Mucosa of gallbladder (tissue), 1 donor: ENCODE data around the gene NEBL. TPM values are rescaled to one million over a fixed set of nuclear protein-coding genes. Genes with fewer than 3 reads are reported as not detected.

Experiments
- DNase-seq: peaks from one replicate; pipeline ENCODE4 v3.0.0-alpha.2; 2020; ENCODE audit warnings: low spot score
- total RNA-seq: library from RNA; stranded (reverse); gene quantifications from one replicate; pipeline ENCODE4 v1.2.1, GENCODE V29; 2021
- donor health status: DM: no; HTN: no; CAD: no.

Gene NEBL
- total RNA-seq, 1 donor from 2014 or later, result 15.0 TPM

DNA sequence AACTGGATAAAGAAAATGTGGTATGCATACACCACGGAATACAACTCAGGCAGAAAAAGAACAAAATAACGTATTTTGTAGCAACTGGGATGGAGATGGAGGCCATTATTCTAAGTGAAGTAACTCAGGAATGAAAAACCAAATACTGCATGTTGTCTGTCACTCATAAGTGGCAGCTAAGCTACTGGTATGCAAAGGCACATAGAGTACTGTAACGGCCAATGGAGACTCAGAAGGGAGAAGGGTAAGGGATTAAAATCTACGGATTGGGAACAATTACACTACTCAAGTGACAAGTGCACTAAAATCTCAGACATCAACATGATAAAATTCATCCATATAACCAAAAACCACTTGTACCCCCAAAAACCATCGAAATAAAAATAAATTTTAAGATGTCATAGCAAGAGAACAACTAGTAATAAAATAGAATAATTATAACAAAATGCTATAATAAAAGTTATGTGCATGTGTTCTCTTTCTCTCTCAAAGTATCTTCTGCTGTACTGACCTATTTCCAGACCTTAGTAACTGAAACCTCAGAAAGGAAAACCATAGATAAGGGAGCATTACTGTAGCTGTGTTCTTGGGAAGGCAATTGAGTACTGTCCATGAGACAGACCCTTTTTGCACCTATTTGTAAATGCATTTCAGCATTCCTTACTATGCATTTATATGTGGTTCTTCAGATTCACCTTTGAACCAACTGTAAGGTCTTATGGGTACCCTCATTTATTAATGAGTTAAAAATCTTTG is 6.7 kb upstream of the NEBL start:
- no peak for DNase-seq

DNA sequence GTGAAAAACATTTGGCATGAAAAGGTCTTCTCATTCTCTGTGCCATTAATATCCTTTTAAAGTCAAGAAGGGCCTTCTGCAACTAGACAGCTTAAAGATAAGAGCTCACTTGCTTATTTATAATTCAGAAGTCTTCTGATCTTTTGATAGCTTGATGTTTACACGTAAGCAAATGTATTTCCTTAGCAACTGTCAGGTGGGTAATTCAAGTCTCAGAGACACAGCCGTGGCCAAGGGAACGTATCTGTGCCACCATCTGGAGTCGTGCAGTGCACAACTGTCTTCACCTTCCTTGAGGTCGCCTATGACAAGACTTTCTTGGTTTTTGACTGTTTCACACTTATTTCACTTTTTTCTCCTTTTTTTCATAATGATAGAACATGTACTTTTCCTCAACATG is 4.0 kb upstream of the NEBL start:
- DNase-seq, result no peak

DNA sequence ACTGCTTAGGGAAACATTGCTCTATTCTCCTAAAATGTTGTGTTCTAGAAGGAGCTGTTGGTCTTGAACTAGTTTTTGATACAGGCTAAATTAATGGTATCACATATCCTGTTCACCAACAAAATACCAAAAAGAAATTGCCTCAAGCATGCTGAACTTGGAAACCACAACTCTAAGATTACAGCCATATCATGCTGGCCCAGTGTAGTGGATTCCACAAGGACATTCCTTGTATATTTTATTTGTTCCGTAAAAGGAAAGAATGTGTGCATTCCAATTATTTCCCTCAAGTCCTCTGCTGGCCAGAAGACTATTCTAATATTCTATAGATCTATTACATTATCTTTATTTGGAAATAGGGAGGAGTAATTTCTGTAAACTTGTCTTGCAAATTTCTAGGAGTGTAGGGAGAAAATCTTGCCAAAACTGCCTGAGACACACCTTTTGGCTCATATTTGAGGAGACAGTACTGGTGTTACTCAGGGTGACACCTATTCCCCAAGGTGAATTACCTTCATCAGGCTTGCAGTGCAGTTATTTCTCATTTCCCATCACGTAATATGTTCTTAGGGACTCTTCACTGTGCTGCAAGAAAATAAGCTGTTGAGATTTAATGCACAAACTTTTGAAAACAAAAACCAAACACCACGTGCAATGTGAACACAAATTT is 1.9 kb upstream of the NEBL start:
- no peak for DNase-seq

DNA sequence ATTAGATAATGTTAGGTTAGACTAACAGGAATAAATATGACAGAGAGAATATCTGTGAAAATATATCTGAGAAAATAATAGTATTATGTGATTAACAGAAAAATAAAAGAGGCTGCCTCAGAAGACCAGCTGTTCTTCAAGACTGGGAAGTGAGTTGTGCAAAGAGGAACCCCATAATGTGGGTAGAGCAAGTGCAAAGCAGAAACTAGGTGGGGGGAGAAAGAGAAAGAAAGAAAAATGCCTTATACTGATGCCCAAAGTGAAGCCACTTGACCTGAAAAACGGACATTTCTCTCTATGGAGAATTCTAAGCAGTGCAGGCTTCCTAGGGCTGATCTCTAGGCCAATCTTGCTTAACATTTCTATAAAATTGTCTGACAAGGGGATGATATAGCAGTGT is 3.8 kb downstream of the NEBL start:
- no peak for DNase-seq

DNA sequence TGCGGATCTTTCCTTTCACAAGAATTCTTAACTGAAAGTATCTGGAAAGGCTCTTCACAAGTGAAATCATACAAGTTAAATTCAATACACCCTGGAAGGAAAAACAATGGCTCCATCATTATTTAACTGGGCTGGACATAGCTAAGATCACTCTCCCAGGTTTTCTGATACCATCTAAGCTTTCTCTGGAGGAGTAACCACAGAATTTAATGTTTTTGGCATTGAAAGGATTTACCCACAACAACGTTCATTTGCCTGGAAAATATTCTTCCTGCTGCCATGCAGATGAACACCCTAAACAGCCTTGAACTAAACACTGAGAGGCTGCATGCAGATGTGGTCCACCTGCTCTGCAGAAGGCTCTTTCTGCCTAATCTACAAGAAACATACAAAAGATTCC is 4.3 kb downstream of the NEBL start:
- DNase-seq, result no peak

DNA sequence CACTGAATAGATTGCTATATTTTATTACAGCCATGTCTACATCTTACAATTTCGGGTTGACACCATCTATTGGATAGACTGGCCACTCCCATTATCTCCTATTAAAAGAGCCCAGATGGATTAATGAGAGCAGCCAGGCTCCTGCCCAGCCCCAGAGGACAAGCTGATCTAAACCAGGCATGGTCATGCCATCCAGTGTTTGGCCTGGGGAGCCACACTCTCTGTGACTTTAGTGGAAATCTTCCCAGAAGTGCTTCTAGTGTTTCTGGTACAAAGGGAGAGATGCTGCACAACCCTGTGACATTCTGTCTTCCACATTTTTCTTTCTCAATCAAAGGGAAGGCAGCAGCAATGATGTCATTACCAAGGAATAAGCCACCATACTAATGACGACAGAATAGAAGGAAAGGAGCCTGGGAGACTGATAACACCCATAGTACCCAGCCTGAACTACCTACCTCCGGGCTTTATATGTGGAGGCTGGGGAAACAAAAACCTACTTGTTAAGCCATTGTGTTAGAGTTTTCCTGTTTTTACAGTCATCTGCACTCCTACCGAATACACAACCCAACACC is 5.0 kb downstream of the NEBL start:
- DNase-seq, result no peak

DNA sequence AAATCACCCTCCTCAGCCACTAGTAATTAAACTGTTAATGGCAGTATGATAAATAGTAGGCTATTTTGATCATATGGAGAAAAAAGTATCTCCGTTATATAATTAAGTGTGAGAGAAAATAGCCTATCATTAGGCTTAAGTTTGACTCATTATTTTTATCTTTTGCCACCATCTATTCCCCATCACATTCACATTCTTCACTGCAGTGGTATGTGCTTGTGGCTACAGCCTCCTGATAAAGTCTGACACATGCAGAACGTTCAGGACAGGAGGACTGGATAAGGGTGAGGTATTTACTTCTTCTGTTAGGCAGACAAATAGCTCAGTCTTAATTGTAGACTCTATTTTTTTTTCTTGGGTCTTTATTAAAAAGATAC is 5.8 kb downstream of the NEBL start:
- DNase-seq, result no peak

DNA sequence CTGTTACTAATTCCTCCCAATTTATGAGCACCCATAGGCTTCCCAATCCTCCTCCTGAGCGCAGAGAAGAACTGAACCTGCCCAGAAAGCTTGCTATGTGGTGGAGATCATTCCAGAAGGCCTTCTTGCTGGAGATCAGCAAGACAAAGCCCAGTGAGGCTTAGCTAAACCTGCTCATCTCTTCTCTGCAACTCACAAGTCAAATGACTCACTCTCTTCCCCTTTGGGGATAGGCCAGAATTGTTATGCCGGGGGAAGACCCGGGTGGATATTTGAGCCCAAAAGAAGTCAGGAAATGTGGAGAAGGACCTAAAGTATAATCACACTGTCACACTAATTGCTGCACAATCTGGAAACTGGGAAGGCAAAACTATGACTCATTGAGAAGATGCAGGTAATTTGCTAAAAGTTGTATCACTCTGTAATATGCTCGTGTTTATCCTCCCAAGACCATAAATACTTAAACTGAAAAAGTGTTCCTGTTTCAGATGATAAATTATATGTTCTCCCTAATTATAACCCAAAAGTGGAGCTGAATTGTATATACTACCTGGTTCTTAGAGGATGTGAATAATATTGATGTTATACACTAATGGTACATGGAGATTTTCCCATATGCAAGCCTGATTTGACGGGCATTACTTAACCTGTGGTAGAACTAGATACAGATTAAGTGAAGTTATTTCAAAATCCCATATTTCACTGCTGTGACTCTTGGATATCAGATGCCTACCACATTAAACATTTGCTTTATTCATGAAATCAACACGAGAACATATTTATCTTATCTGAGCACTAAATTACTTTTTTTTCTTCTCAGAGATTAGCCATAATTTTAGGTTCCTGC is 6.4 kb downstream of the NEBL start:
- no peak for DNase-seq

DNA sequence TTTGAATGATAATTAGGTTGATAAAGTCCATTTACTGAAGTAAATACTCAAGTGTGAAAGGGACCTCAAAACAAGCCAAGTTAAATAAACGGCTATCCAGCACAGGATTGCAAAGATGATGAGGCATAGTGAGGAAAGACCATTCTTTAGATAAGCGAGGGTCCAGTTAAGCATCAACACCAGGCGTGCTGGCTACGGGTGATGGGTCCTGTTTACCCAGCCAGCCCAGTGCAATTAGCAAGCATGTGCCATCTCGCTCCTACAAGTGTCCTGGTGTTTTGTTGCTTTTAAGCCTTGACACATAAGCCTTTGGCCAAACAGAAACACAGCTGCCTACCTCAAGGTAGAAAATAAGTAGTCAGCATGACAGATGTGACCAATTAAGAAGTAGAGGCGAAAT is 7.1 kb downstream of the NEBL start:
- no peak for DNase-seq

DNA sequence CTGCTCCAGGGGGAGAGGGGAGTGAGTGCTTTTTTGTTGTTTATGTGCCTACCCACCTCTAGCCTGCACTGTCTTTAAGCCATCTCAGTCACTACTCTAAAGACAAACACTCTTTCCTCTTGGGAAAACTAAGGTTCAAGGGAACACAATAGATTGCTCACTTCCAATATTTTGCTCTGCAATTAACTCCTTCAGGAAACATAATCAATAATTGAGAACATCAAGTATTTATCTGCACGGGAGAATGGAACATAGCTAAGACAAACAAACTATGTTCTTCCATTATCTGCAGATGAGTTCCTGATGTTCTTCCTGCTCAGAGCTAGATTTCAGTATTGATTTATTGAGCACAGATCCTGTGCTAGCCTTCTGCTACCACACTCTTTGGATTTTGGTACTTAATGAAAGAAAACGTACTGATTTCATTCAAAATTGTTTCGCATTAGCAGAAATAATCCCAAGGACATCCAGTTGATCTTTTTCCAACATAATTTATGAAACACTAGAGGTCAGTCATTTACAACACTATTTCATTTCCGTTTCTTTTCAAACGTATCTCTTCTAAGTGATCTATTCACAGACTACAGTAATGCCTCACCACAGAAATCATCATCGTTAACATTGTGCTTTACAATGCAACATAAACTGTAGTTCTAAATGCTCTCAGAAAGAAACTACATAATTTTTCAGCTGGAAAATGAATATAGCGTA is 8.3 kb downstream of the NEBL start:
- DNase-seq, result no peak

DNA sequence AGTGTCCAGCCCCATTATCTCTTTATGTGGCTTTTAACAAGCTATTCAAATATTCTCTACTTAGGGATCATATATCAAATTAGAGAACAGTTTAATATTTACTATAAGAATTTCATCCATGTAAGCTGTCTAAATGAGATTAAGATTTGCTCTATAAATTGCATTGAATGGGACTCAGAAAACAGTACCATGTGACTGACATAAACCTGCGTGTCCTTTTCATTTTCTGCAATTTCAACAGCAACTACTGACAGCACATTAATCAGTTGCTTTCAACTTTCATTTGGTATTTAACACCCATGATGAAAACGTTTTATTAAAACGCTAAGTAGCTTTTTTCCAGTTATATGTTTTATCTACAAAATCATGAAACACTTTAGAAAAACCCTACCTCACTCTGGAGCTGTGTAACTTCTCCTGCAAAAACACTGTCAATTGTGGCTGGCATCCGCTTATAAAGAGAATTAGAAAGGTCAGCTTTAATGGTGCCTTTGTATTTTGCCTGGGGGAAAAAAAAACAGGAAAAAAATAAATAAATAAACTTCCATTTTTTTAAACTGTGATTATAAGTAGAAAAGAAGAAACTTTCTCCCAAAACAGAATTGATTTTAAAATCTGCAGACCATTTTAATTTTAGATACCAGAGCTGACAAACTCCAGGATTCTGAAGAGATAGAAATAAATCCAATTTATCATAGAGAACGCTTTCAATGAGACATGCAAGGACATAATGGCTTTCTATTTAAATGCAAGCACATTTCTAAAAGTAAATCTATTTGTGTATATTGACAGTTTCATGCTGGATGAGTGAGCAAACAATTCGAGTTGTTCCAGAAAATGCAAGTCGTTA is 9.2 kb downstream of the NEBL start:
- DNase-seq, result no peak

DNA sequence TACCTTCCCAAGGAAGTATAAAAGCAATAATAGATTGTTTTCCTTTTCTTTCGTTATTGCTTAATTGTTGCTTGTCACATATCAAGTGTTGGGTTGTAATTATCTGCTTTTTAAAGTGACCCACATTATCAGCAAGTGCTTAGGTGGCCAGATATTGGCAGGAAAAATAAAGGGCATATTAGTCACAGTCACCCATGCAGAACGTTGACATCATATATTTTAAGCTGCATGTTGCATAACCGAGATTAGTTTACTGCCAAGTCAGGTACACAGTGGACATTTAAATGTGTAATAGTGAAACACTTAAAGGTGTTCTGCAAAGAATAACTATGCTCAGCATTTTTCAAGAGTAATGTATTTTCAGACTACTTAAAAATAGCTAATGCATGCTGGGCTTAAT is 11.4 kb downstream of the NEBL start:
- DNase-seq, result no peak

DNA sequence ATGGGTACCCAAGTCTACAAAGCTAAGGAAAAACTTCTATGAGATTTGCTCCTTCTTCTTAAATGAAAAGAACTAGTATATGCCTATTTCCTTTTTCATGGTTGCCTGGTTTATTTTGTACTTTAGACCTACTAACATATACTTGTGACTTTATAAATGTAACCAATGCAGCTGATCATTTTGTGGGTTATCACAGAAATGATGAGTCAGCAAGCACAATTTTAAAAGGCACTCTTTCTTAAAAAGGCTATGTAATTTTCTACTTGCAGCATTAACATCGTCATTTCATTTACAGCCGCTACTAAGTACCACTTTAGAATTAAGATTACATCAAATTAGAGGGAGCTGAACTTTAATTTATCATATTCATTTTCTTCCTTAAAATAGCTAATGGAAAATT is 13.6 kb downstream of the NEBL start:
- DNase-seq, result no peak

DNA sequence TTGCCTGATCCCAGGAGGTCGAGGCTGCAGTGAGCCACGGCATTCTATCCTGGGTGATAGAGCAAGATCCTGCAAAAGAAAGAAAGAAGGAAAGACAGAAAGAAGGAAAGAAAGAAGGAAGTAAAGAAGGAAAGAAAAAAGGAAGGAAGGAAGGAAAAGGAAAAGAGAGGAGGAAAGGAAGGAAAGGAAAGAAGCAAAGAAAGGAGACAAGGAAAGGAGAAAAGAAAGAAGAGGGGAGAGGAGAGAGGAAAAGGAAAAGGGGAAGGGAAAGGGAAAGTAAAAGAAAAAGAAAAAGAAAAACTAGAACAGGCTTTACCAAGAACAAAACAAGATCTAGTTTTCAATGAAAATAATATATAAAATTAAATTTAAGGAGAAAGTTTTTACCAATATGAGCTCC is 15.0 kb downstream of the NEBL start:
- DNase-seq, result no peak

DNA sequence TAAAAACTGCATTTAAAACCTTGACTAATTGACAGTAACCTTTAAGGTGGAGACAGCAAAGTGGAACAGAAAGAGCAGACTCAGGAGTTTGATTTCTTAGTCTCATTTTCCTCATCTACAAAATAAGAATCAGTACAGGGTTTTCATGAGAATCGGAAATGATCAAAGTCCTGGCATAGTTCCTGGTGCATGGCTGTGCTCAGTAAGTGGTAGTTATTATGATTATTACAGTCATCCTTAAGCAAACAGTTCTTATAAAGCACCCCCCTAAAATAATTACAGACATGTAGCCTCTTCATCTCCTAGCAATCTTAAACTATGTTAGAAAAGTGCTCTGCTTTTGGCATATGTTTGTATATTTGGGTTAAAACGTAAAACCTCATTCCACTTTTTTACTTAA is 18.0 kb downstream of the NEBL start:
- no peak for DNase-seq

DNA sequence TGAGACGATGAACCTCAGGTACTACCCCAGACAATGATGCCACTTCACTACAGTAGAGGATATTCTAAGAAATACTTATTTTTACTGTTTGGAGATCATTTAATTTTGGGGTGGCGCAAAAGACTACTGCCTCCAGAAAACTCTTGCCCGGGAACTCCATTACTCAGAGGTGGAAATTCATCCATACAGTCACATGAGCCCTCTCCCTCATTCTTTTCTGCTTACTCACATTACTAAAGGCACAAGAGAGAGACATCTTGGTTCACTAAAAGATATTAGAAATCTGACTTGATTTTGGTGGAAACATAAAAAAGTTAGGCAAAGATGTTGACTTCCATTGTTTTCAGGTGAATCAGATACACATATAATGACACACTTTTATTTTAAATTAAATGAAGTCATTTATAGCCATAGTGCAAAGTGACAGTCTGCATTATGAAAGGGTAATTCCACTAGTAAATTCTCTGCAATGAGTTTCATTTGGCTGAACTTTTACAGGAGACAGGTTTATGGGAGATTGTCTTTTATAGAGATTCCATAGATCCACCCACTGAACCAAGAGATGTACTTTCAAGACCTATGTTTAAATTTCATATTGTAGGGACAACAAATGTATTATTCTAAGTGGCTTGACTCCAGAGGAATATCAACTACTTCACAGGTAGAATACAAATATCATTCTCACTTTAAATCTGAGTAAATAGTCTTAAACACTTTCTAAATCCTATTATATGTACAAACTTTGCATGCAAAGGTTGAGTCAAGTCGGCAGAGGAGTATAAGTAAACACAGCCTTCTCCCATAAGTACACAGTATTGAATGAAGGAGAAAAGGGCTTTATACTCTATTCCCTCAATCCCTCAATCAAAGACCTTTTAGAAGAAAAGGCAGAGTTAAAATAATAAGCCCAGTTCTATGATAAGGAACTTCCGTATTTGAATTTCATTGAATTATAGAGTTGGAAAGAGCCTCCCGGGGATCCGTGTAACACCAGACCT is 18.8 kb downstream of the NEBL start:
- DNase-seq, result no peak

DNA sequence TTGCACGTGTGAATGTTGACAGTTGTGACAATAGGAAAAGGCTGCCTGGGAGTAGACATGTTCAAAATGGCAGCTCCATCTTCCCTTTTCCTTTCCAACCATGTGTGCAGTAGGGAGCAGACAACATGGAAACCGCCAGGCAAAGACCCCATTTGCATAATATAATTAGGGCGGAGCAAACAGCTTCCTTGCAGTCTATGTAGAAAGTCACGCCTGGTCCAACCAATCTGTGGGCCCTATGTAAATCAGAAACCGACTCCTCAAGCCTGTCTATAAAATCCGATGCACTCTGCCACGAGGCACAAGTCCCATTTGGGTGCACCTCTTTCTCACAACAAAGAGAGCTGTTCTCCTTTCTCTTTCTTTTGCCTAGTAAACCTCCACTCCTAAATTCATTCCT is 19.6 kb downstream of the NEBL start:
- DNase-seq, result no peak

DNA sequence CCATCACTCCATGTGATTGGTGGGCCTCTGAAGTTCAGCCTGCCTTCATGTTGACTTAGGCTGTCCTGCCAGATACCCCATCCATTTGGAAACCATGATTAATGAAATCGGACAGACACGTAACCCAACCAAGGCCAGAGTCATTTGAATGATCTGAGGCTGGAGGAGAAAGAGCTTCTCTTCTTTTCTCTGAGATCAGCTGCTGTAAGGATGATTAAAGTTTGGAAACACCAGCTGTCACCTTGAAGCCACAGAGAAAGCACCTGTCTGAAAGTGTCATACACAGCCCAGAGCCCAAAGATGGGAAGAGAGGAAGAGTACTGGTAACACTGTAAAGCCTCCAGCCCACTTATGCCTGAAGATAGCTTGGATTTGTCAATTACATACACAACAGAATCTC is 22.9 kb downstream of the NEBL start:
- no peak for DNase-seq

DNA sequence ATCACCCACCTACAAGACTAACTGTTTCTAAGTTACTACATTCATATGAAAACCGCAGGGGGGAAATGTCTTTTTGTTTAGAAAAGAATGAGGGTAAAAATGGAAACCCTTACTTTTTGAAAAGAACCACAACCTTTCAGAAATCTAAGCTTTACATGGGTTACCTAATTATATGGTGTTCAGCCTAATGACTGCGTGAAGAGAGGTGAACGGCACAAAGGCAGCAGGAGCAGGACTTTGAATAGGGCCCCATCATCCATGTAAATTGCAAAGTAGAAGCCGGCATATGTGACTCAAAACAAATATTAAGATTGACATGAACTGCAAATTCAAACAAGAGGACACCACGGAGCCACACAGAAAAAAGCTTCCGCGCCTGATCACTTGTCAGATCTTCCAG is 25.1 kb downstream of the NEBL start:
- DNase-seq, result no peak

DNA sequence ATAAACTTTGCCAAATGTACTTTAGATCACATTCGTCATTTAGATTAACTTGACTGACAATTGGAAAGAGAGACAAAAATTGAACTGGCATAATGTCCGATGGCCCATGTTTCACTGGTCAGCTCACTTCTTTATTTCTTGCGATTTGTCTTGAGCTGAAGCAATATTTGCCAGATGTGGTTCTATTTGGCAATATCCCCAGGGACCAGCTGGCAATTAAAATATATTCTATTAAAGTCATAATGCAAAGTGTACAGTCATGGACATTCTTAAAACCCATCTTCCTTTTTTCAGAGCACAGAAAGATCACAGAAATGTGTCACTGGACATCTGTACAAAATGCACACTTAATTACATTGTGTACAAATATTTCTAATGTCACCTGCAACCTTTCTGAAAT is 26.3 kb downstream of the NEBL start:
- no peak for DNase-seq
